AG04449 (cell line): ENCODE results near the gene WDR12.

ENCODE experiments used
- CTCF ChIA-PET: fragments of 350-600 bp; formaldehyde crosslinking; extraction: SDS; loops from one replicate; lab custom pipeline; 2021; ENCODE audit warnings: antibody characterized with exemption; lab: Yijun Ruan, JAX
- POLR2A ChIA-PET: fragments of 400-600, 350-600 bp; formaldehyde crosslinking; extraction: SDS; loops from one replicate; lab custom pipeline; 2020; ENCODE audit warnings: antibody characterized with exemption, inconsistent platforms; lab: Yijun Ruan, JAX
- DNase-seq: peaks from one replicate; pipeline ENCODE4 v3.0.0-alpha.2; 2010; ENCODE audit warnings: low read depth, low spot score
- H3K4me3 ChIP-seq: 2 replicates; pipeline ENCODE4 v1.5.1; 2011; ENCODE audit warnings: low read depth, mild to moderate bottlenecking, control low read depth, low read length
- TF ChIP-seq, protein P1 (sequence below): IDR thresholded peaks from one replicate; pipeline ENCODE4 v1.5.1; 2011; ENCODE audit warnings: mild to moderate bottlenecking, moderate library complexity, low read length, control low read depth, inconsistent platforms; ENCODE audit not compliant: insufficient read depth; ENCODE audit errors: missing control alignments

The WDR12 gene

DNA sequence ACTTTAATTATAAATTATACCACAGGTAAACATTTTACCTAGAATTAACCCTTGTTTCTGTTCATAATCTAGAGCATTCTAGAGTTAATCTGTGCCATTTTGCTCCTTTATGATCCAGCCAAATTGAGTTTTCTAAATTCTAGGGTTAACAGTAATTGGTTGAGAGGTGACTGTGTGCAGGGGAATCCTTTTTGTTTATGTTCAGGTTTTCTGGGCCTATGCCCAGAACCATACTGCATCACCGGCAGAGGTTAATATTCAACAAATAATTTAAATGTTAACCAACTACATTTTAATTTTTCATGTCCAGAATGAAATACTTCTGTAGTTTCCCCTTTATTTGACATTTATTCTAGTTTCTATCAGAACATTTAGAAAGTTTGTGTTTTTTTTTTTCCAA lies 32.9 kb upstream of the WDR12 start:
- no peak for DNase-seq
- no peak overlapping the region for H3K4me3 ChIP-seq
- POLR2A ChIA-PET = no interaction called here
- CTCF ChIA-PET = no interaction called here
- TF ChIP-seq, protein P1, sequence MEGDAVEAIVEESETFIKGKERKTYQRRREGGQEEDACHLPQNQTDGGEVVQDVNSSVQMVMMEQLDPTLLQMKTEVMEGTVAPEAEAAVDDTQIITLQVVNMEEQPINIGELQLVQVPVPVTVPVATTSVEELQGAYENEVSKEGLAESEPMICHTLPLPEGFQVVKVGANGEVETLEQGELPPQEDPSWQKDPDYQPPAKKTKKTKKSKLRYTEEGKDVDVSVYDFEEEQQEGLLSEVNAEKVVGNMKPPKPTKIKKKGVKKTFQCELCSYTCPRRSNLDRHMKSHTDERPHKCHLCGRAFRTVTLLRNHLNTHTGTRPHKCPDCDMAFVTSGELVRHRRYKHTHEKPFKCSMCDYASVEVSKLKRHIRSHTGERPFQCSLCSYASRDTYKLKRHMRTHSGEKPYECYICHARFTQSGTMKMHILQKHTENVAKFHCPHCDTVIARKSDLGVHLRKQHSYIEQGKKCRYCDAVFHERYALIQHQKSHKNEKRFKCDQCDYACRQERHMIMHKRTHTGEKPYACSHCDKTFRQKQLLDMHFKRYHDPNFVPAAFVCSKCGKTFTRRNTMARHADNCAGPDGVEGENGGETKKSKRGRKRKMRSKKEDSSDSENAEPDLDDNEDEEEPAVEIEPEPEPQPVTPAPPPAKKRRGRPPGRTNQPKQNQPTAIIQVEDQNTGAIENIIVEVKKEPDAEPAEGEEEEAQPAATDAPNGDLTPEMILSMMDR = no peak

DNA sequence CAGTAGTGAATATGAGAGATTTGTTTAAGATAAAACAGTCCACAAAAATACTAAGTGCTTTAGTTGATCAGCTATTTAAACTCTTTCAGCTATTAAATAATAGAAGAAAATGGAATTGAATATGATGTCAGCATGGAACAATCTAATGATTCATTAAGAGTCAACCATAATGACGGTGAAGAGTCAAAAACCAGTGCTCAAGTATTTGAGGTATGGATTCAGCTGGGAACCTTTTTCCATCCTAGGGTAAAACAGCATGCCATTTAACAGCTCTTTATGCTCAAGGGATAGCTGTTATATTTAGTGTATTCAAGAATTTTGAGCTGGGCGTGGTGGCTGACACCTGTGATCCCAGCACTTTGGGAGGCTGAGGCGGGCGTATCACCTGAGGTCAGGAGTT lies 30.3 kb upstream of the WDR12 start:
- H3K4me3 ChIP-seq = no peak overlapping the region
- no peak for DNase-seq
- ChIA-PET POLR2A (no interaction called here), CTCF (no interaction called here)
- TF ChIP-seq, protein P1 = no peak

DNA sequence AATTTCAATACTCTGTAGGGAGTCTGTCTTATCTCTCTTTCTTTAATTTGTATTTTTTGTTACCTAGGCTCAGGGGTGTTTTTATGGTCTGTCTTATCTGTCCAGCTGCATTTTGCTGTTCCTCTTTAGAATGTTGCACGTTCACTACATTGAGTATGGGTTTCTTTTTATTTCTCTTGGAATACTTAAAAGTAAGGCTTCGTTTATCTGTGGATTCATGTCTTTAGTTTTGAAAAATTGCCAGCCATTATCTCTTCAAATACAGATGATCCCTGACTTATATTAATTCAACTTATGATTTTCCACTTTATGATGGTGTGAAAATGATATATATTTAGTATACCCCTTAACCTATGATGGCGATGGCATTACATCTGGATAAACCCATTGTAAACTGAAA lies 27.5 kb upstream of the WDR12 start:
- H3K4me3 ChIP-seq = no peak overlapping the region
- ChIA-PET CTCF (no interaction called here), POLR2A (no interaction called here)
- DNase-seq = no peak
- TF ChIP-seq, protein P1 = no peak

DNA sequence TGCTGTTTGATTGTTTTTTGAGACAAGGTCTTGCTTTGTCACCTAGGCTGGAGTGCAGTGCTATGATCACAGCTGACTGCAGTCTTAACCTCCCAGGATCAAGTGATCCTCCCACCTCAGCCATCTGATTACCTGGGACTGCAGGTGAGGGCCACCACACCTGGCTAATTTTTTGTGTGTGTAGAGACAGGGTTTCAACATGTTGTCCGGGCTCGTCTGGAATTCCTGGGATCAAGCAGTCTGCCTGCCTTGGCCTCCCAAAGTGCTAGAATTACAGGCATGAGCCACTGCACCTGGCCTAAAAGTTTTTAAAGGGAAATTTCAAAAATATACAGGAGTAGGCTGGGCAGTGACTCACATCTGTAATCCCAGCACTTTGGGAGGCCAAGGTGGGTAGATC lies 23.0 kb upstream of the WDR12 start:
- TF ChIP-seq, protein P1 = no peak
- POLR2A ChIA-PET = no interaction called here
- no peak for DNase-seq
- CTCF ChIA-PET = no interaction called here
- no peak overlapping the region for H3K4me3 ChIP-seq

DNA sequence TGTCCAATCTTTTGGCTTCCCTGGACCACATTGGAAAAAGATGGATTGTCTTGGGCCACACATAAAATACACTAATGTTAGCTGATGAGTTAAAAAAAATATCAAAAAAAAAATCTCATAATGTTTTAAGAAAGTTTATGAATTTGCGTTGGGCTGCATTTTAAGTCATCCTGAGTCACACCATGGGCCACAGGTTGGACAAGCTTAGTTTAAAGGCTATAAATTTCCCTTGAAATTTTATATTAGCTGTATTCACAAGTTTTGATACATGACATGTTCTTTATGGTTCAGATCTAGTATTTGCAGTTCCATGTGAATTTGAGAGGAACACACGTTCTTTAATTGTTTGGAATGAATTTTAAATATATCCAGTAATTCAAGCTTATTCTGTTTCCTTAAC lies 22.5 kb upstream of the WDR12 start:
- CTCF ChIA-PET = interaction anchor here (1.6 kb wide), 1 partner anchor 10 kb away, joined by 3 read pairs; no protein-coding TSS in a partner anchor
- POLR2A ChIA-PET = no interaction called here
- no peak for DNase-seq
- TF ChIP-seq, protein P1 = no peak
- no peak overlapping the region for H3K4me3 ChIP-seq

DNA sequence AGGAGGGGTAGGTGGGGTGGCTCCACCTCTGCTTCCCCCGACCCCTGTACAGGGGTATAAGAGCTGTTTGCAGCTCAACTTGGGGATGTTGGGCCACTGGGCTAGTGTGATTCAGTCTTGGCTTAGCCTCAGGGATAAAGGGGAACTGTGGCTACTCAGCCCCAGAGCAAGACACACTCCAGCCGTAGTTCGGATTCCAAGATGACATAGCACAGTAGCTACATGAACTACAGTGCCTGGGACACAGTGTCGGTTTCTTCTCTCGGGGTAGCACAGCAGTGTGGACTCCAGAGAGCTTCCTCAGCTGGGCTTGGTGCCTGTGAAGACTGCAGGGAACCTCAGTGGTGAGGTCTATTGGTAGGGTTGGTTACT lies 21.7 kb upstream of the WDR12 start:
- TF ChIP-seq, protein P1 = no peak
- no peak overlapping the region for H3K4me3 ChIP-seq
- ChIA-PET POLR2A (no interaction called here), CTCF (interaction anchor here (1.6 kb wide), 1 partner anchor 10 kb away, joined by 3 read pairs; no protein-coding TSS in a partner anchor)
- no peak for DNase-seq
